Stimulated activated CD8-positive, alpha-beta memory T cell treated with anti-CD3 and anti-CD28 coated beads, Interleukin-7, amount 100 ng/mL, for 4 hours (primary cell): Measurements from ENCODE around the gene SGMS1.
"Not testable (repeated sequence)": the region's sequence is repeated elsewhere in the genome, so short reads cannot be mapped to it uniquely, and the experiment has no call there.

ENCODE experiments used
- DNase-seq, 2 donors: peaks; one replicate each; pipeline ENCODE4 v3.0.0-alpha.2; 2020; ENCODE audit warnings: low read depth in 2 of 2

SGMS1 gene

DNA sequence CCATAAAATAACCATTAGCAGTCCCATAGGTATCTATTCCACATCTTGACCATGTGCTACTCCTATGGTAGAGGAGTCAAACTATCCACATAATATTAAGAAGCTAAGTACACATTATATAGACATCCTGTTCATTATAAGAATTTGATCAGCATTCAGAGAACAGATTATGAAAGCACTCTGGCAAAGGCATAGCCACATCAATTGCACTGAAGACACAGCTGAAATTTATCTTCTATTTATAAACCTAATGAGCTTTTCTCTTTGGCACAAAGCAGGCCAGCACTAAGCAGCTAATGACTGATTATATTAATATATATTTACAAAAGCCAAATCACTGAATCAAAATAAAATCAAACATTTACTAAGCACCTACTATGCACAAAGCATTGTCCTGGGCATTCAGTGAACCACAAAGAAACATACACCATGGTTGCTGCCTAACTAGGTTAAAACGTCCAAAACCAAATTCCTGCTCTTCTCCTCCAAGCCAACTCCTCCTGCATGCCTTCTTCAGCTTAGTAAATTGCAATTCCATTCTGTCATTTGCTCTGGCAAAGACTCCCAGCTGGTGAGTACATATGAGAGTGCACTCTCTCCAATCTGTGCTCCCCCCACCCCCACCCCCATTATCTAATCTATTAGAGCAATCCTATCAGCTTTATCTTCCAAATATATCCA is 249.8 kb downstream of the SGMS1 start:
- DNase-seq: no peak

DNA sequence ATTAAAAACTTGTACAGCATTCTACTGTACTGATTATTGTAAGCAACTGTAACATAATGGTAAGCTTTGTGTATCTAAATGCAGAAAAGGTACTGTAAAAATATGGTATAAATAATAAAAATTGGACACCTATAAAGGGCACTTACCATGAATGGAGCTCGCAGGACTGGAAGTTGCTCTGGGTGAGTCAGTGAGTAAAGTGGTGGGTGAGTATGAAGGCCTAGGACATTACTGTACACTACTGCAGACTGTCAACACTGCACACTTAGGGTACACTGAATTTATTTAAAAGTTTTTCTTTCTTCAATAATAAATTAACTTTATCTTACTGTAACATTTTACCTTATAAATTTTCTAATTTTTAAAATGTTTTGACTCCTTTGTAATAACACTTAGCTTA is 253.8 kb downstream of the SGMS1 start:
- no peak for DNase-seq

DNA sequence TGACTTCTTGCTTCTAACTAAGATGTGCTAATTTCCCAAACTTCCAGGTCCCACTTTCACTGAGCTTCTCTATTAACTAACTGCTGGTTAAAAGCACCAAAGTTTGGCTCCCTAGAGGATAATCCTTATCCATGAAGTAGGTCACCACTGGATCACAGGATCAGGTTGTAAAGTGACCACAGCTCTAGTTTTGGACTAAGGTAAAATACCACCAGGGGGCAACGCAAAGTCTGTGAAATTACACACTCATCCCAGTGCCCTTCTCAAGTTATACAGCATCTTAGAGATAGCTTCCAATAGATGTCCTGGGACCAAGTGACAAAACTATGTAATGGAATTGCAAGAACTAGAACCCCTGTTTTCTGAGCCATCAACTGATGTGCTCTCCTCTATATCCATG is 256.0 kb downstream of the SGMS1 start:
- DNase-seq: no peak

DNA sequence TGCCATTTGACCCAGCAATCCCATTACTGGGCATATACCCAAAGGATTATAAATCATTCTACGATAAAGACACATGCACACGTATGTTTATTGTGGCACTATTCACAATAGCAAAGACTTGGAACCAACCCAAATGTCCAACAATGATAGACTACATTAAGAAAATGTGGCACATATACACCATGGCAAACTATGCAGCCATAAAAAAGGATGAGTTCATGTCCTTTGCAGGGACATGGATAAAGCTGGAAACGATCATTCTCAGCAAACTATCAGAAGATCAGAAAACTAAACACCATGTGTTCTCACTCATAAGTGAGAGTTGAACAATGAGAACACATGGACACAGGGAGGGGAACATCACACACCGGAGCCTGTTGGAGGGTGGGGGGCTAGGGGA is 257.3 kb downstream of the SGMS1 start:
- not testable (repeated sequence) for DNase-seq

DNA sequence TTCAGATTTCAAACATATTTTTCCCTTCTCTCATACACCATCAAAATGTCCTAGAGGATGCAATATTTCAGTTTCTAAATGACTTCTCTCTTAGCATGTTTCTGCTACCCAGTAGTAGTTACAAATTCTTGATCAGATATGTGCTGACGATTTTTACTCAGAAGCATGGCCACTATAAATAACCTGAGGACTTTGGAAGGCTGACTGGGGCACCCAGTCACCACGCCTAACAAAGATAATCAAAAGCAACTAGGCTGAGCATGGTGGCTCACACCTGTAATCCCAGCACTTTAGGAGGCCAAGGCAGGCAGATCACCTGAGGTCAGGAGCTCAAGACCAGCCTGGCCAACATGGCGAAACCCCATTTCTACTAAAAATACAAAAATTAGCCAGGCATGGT is 259.0 kb downstream of the SGMS1 start:
- not testable (repeated sequence) for DNase-seq

DNA sequence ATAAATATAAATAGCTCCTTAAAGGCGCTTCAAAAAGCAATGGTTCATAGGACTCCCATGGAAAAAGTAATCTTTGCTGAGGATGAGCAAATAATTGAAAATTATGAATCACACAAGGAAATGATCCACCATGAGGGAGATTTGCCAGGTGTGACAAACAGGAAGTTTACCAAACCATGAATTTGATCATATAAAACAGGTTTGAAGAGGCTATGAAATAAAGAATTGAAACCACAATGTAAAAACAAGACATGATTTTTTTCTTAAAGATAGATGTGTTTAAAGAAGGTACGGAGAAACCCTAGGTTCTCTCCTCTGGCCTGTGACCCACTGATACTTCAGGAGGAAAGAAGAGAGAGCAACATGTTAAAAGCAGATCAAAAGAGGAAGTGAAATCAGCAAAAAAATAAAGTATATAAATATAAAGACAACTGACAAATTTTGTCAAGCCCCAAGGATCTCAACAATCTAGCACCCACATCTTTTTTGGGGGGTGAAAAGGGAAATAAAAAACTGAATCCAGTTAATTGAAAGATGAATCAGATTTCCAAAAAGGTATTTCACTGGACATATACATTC is 261.1 kb downstream of the SGMS1 start:
- no peak for DNase-seq

DNA sequence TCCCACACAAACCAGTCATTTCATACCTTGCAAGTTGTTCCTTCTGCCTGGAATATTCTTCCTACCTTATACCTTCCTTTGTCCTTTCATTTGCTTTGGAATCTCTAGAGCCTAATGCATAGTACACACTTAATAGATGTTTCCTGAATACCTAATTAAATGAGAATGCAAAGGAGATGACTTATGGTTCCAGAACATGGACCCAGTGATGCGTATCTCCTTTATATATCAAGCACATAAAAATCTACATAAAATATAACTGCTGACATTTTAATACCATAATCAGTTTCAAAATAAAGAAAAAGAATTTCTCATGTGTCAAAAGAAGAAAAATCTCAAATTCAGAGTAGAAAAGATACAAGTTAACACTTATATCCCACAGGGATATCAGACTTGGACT is 261.8 kb downstream of the SGMS1 start:
- DNase-seq: no peak

DNA sequence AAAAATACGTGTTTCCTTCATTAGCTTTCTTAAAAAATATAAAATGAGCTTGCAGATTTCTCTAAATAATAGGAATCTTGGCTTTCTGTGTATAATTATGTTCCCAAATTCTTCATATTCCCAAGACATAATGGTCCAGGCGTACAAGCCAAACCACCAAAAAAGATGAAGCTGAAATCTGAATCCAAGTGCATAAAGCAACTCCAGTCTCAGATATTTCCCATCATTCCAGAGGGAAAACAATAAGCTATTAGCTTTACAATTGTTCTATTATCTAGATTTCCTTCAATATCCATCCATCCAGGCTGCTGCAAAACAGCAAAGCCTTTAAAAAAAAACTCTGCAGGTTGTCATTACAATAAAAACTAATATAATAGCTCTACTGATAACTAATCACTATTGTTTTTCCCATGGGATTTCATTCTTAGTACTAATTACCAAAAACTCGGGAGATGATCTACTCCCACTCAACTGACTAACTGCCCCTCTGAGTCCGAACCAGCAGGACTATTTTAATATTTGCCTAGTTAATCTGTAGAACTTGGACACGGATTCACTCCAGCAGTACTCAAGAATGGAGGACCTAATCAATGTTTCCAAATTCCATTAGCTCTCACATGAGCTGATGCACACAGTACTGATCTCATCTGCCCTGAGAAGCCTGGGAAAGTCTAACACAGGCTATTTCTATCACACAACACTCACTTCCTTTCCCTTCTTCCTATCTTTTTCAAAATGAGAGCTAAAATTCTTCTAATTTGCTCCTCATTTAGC is 263.5 kb downstream of the SGMS1 start:
- DNase-seq: no peak

DNA sequence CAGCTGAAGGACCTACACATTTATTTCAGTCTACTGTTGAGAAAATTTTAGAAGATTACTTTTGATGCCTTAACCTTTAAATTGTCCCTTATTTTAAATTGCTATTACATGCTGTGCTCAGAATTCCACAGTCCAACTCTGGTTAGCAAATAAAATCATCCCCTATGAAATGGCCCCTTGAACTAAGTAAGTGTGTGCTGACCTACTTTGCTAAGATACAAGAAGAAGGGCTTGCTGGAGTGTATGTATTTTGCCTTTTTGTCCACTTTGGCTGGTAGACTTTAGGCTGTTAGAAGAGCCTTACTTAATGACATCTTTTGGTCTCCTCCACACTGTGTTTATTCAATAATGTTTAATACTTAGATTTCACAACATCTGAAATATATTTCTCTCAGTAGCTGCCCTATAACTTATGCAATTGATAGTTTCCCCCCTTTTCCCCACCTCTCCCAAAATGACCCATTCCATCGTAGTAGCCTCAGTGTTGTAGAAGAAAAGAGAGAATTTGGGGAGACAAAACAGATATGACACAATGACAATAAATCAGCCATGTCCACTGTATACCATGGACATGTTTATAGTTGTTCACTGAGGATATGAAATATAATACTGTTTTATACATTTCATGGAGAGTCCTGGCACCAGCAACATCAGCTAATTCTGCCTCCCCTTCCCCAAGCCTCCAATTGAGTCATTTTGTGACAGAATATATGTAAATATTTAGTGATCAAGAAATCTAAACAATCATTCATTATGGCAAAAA is 264.6 kb downstream of the SGMS1 start:
- no peak for DNase-seq

DNA sequence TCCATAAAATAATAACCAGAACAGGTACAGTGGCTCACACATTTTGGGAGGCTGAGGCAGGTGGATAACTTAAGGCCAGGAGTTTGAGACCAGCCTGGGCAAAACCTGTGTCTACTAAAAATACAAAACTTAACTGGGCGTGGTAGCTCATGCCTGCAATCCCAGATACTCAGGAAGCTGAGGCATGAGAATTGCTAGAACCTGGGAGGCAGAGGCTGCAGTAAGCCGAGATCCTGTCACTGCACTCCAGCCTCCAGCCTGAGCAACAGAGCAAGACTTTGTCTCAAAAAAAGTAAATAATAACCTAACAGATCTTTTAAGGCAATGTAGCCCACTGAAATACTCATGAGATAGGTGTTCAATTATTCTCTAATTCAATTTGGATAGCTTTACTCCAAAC is 265.3 kb downstream of the SGMS1 start:
- DNase-seq: no peak

DNA sequence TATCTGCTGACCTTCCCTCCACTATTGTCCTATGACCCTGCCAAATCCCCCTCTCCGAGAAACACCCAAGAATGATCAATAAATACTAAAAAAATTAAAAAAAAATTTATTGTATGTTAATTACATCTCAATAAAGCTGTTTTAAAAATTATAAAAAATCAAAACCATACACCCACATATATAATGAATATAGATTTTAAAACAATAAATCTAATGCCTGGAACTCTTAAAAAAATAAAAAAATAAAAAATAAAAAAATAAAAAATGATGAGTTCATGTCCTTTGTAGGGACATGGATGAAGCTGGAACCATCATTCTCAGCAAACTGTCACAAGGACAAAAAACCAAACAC is 267.3 kb downstream of the SGMS1 start:
- not testable (repeated sequence) for DNase-seq

DNA sequence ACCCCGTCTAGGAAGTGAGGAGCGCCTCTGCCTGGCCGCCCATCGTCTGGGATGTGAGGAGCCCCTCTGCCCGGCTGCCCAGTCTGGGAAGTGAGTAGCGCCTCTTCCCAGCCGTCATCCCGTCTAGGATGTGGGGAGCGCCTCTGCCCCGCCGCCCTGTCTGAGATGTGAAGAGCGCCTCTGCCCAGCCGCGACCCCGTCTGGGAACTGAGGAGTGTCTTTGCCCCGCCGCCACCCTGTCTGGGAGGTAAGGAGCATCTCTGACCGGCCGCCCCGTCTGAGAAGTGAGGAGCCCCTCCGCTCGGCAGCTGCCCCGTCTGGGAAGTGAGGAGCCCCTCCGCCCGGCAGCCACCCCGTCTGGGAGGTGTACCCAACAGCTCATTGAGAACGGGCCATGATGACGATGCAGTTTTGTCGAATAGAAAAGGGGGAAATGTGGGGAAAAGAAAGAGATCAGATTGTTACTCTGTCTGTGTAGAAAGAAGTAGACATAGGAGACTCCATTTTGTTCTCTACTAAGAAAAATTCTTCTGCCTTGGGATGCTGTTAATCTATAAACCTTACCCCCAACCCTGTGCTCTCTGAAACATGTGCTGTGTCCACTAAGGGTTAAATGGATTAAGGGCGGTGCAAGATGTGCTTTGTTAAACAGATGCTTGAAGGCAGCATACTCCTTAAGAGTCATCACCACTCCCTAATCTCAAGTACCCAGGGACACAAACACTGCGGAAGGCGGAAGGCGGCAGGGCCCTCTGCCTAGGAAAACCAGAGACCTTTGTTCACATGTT is 267.9 kb downstream of the SGMS1 start:
- DNase-seq: not testable (repeated sequence)

DNA sequence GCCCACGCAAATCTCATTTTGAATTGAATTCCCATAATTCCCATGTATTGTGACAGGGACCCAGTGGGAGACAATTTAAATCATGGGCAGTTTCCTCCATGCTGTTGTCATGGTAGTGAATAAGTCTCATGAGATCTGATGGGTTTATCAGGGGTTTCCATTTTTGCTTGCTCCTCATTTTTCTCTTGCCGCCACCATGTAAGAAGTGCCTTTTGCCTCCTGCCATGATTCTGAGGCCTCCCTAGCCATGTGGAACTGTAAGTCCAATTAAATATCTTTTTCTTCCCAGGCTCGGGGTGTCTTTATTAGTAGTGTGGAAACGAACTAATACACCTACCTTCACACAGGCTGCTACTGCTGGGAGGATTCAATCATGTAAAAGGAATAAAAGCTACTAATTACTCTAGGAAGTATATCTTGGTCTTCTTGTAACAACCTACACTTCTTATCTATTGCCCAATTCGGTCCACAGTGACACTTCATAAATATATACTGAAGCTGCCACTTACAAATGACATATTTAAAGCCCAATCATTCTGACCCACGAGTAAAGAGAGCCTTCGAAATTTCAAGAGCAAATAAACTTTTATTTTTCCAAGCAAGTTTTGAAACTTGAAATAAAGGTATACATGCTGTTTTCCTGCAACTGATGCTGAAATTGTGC is 272.1 kb downstream of the SGMS1 start:
- DNase-seq: no peak

DNA sequence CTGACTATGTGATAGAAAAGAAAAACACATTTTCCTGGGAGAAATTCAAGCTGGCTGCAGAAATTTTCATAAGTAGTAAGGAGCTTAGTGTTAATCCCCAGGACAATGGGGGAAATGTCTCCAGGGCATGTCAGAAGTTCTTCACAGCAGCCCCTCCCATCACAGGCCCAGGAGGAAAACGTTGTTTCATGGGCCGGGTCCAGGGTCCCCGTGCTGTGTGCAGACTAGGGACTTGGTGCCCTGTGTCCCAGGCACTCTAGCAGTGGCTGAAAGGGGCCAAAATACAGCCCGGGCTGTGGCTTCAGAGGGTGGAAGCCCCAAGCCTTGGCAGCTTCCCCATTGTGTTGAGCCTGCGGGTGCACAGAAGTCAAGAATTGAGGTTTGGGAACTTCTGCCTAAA is 273.4 kb downstream of the SGMS1 start:
- no peak for DNase-seq

DNA sequence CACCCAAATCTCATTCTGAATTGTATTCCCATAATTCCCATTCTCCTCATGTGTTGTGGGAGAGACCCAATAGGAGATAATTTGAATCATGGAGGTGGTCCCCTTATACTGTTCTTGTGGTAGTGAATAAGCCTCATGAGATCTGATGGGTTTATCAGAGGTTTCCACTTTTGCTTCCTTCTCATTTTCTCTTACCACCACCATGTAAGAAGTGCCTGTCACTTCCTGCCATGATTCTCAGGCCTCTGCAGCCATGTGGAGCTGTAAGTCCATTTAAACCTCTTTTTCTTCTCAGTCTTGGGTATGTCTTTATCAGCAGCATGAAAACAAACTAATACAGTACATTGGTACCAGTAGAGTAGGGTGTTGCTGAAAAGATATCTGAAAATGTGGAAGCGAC is 274.2 kb downstream of the SGMS1 start:
- DNase-seq: no peak

DNA sequence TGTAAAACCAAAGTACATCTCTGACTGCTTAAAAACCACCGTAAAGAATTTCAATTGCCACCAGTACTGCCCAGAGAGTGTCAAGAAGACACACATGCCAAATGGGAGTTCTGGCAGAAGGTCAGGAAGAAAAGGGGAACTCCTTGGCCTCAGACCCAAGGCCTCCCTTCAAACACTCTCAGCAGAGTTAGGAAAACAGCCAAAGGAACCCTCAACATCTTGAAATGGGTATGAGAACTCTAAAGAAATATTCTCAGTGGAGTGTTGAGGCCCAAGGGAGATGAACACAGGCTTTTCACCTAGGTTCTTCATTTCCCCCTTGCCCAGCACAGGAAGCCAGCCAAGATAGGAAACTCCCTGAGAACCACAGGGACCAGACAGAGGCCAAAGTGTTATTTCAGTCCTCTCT is 276.4 kb downstream of the SGMS1 start:
- no peak for DNase-seq

DNA sequence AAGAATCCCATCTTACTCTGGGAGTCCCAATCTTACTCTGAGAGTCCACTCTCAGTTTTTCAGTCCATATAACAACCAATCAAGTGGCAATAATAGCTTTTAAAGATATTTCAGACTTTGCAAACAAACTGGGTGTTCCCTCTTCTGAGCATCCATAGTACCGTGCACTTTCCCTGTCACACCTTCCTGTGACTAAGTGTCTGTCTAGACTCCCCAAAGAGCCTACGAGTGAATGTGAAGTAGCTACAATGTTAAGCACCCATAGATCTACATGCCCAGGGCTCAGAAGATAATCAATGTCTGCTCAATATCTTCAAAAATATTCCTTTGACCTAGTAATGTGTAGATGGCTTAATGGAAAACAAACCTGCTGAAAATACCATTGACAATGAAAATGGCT is 276.8 kb downstream of the SGMS1 start:
- DNase-seq: no peak

DNA sequence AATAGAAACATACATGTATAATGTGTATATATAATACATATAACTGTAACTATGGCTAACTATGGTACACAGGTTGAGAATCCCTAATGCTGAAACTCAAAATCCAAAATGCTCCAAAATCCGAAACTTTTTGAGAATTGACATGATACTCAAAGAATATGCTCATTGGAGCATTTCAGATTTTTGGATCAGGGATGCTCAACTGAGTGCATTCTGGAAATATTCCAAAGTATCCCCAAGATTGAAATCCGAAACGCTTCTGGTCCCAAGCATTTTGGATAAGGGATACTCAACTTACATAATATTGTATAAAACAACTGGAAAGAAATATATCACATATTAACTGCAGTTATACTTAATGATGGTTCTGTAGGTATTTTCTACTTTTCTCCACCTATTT is 278.2 kb downstream of the SGMS1 start:
- no peak for DNase-seq

DNA sequence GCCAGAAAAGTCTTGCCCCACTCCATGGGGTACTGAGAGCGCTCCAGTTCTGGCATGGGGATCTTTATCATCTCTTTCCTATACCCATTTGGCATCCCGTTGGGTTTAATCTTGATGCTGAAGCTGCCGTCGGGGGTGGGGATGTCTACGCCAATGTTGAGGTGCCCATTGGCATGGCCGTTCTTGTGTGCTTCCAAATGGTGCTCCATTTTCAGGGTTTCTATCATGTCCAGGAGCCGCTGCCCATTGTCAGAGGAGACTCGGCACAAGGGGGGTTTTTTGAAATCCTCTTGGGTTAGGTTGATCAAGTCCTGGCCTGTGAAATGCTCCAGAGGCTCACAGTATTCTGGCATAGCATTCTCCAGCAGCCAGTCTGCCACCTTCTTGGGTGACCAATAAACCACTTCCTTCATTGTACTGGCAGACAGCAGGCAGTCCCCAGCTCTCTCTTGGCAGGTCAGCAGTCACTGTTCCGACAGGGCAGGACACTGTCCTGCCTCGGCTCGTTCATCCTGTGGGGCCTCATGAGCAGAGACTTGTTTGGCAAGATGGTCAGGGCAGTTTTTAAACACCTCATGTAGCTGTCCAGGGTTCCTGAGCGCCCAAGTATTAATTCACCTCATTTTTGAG is 279.9 kb downstream of the SGMS1 start:
- no peak for DNase-seq

DNA sequence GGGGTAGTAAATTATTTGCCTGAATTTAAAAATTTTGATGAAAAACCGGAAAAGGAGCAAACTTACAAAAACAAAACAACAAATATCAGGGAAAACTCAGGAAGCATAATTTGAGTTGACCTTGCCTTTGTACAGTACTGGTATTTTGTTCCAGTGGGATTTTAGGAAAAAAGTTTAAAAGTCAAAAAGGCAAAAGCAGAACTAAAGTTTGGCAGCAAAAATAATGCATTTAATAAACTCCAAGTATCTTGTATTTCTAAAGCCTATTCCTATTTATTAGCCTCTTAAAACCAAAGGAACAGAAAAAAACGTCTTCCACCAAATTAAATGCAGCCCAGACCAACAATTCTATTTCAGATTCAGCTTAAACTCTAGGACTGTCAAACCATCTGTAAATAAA is 281.8 kb downstream of the SGMS1 start:
- DNase-seq: no peak

DNA sequence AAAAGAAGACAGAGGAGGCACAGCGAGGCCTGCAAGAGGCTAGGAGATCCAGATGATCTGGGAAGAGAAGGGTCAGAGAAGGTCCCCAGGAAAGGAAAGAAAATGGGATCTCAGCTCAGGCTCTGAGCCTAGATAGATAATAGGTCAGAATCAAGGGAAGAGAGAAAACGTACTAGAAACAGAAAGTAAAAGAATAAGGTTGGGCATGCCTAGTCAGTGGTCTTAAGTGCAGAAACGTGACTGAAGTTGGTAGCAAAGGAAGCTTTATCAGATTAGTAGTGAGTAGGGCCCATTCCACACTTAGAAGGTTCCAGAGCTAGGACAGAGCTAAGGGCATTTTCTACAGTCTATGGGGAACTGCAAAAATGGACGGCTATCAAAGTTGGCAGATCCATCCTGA is 287.6 kb downstream of the SGMS1 start:
- DNase-seq: no peak
